Heart right ventricle (tissue), 16 donors: ENCODE measurements around the gene IL6ST. TPM values are rescaled to one million over a fixed set of nuclear protein-coding genes. Genes with fewer than 3 reads are reported as not detected.

ENCODE experiments used
- ATAC-seq, 8 donors: fragments of 200-7000 bp; cut with Tn5 transposase; one replicate each; pipeline ENCODE4 v1.9.1; 2020; ENCODE audit warnings: mild to moderate bottlenecking in 8 of 8, moderate library complexity in 8 of 8, moderate number of reproducible peaks in 1 of 8
- DNase-seq, 2 donors: peaks; one replicate each; pipeline ENCODE4 v3.0.0-alpha.2; 2020
- H3K27ac ChIP-seq, 10 donors: fragments of 200-600 bp; sonication (generic) in 2 of 10; one replicate each; pipeline versions ENCODE4 v1.5.0 to v1.8.0; 2020 to 2022; ENCODE audit warnings: mild to moderate bottlenecking in 3 of 10
- H3K27me3 ChIP-seq, 7 donors: fragments of 200-600 bp; one replicate each; pipeline ENCODE4 v1.8.0; 2021 to 2022; ENCODE audit warnings: mild to moderate bottlenecking in 2 of 7
- H3K36me3 ChIP-seq, 9 donors: fragments of 200-600 bp; sonication (generic) in 1 of 9; one replicate each; pipeline versions ENCODE4 v1.5.0 to v1.8.0; 2020 to 2022; ENCODE audit warnings: mild to moderate bottlenecking in 2 of 9
- H3K4me1 ChIP-seq, 9 donors: fragments of 200-600 bp; sonication (generic) in 1 of 9; one replicate each; pipeline versions ENCODE4 v1.5.0 to v1.8.0; 2020 to 2022; ENCODE audit warnings: mild to moderate bottlenecking in 4 of 9
- H3K4me3 ChIP-seq, 10 donors: fragments of 200-600 bp; sonication (generic) in 2 of 10; one replicate each; pipeline versions ENCODE4 v1.5.0 to v1.8.0; 2020 to 2022; ENCODE audit warnings: mild to moderate bottlenecking in 7 of 10, moderate library complexity in 2 of 10
- H3K9me3 ChIP-seq, 11 donors: fragments of 200-600 bp in 10 of 11; sonication (generic) in 2 of 11; one replicate each; pipeline versions ENCODE4 v1.5.0 to v1.8.0; 2013 to 2022; ENCODE audit warnings: mild to moderate bottlenecking in 2 of 11, control low read depth in 1 of 11, moderate library complexity in 1 of 11
- CTCF ChIP-seq, 9 donors: fragments of 200-600 bp; sonication (generic) in 2 of 9; IDR thresholded peaks; one replicate each; pipeline versions ENCODE4 v1.5.0 to v1.8.0; 2021 to 2022; ENCODE audit warnings: antibody characterized with exemption in 9 of 9, mild to moderate bottlenecking in 5 of 9, moderate library complexity in 1 of 9
- WGBS, 2 donors: extraction: QIAGEN DNeasy Blood & Tissue Kit; methylation state at CpG; one replicate each; pipeline ENCODE4 v1.1.7; 2013; ENCODE audit warnings: inconsistent platforms in 1 of 2; 5-methylcytosine and 5-hydroxymethylcytosine counted together
- intact Hi-C, 10 donors: fragments of 100-400 bp; cut with DNase I; formaldehyde crosslinking; loops; one replicate each; pipeline versions ENCODE4 v1.11.1 to v1.14.2; 2022
- polyA plus RNA-seq, 2 donors: library from polyadenylated mRNA; stranded (reverse); fragments of 200-250 nt; gene quantifications; one replicate each; pipeline ENCODE4 v1.2.3, GENCODE V29; 2013
- total RNA-seq, 10 donors: library from RNA; stranded (reverse); fragmentation: NEBNext Ultra II Directional in 3 of 10; extraction: Animal tissue kit (Norgen Biotek cat#: 25700) in 3 of 10; gene quantifications; one replicate each; pipeline versions ENCODE4 v1.2.1 to v1.2.4, GENCODE V29; 2021 to 2023
- donor health status: Arrhythmogenic right ventricular cardiomyopathy.
- donor health status: ischemic (EF 13 %, LVEDD 7.1; RV severe dilation, severe dysfunction).
- donor health status: healthy with polysubstance abuse.
- donor health status: DM: no; HTN: yes; CAD: no.
- donor health status: DM: no; HTN: no; CAD: no.
- donor health status: ischemic (EF 25% LVEDD 6.9; RV normal size, moderate dysfunction).
- donor health status: ischemic (EF 25% LVEDD 5.7; RV mildly dilated, moderate dysfunction).
- donor health status: healthy.
- donor health status: DM: yes; HTN: yes; CAD: no.
- donor health status: Ischemic cardiomyopathy.
- donor health status: ischemic (EF 35%, LVEDD 5.7; RV mildly dilated, moderate dysfunction).
- donor health status: nonischemic (EF 11% LVEDD 7.7; RV severe dilation, severe dysfunction).
- donor health status: DM: yes; HTN: yes; CAD: no.
- donor health status: PGD.
- donor health status: ischemic (EF 29% LVEDD 5.4; RV normal size, mild dysfunction).
- donor health status: nonischemic (EF 23%, LVEDD 6.1; RV moderate dilation, normal function).

The IL6ST gene
- total and polyA plus RNA-seq, 12 donors, result 23.7 to 190 (median 134) TPM

GRCh38 chr5:55923177-55923771, 71.5 kb downstream of the IL6ST start:
- peak overlapping the region in 9 of 10 donors; percentile 20 to 60 (median 48) for H3K4me3 ChIP-seq
- intact Hi-C loops, result loop anchor here in 2 of 10 donors (10.0 kb wide), 1 partner anchor 208 kb away; the partner anchor contains the start of gene SLC38A9 (in 2 of the 2)
- H3K9me3 ChIP-seq, result no peaks in the 10 kb centered on the region
- DNase-seq, result peak in 1 of 2 donors; percentile 23
- peak overlapping the region in 8 of 10 donors; percentile 18 to 82 (median 64) for H3K27ac ChIP-seq
- no peaks in the 10 kb centered on the region for H3K27me3 ChIP-seq
- ATAC-seq, result peak; percentile 37 to 86 (median 64)
- H3K4me1 ChIP-seq, result peaks cover 0 to 30% (median 0%) of the 10 kb centered on the region in 9 donors
- no peak for TF ChIP-seq CTCF (IDR thresholded peaks at IDR 0.05)
- H3K36me3 ChIP-seq, result no peaks in the 10 kb centered on the region
- WGBS, 2 donors, result 38 to 40% methylated on average over 17 of the region's 17 CpGs

- DNase-seq, result no peak
- no peak overlapping the region for H3K27ac ChIP-seq
- H3K27me3 ChIP-seq, result no peaks in the 10 kb centered on the region
- no peak overlapping the region for H3K4me3 ChIP-seq
- H3K36me3 ChIP-seq, result no peaks in the 10 kb centered on the region
- intact Hi-C loops, result loop anchor here in 2 of 10 donors (10.0 kb wide), 1 partner anchor 207 kb away; the partner anchor contains the start of gene SLC38A9 (in 2 of the 2)
- no peak for TF ChIP-seq CTCF (IDR thresholded peaks at IDR 0.05)
- peaks cover 0 to 30% (median 0%) of the 10 kb centered on the region in 9 donors for H3K4me1 ChIP-seq
- no peaks in the 10 kb centered on the region for H3K9me3 ChIP-seq
- ATAC-seq, result no peak
- 92 to 98% methylated on average over 4 of the region's 4 CpGs for WGBS, 2 donors
Observed at GRCh38 chr5:55921617-55922016, 73.1 kb downstream of the IL6ST start.

GRCh38 chr5:55920784-55921183, 74.0 kb downstream of the IL6ST start:
- Histone ChIP-seq H3K36me3 (no peaks in the 10 kb centered on the region), H3K4me1 (peaks cover 0 to 30% (median 0%) of the 10 kb centered on the region in 9 donors), H3K4me3 (no peak overlapping the region), H3K27me3 (no peaks in the 10 kb centered on the region), H3K27ac (no peak overlapping the region), H3K9me3 (no peaks in the 10 kb centered on the region)
- peak in 3 of 9 donors; percentile 6 to 22 (median 17) for TF ChIP-seq CTCF (IDR thresholded peaks at IDR 0.05)
- 69% methylated on average over 5 of the region's 5 CpGs for WGBS, 2 donors
- intact Hi-C loops, result loop anchor here in 2 of 10 donors (10.0 kb wide), 1 partner anchor 206 kb away; the partner anchor contains the start of gene SLC38A9 (in 2 of the 2)
- DNase-seq (no peak), ATAC-seq (no peak)

GRCh38 chr5:55919625-55920024, 75.1 kb downstream of the IL6ST start:
- no peak for DNase-seq
- 75 to 81% methylated on average over 3 of the region's 3 CpGs for WGBS, 2 donors
- H3K27me3 ChIP-seq, result no peaks in the 10 kb centered on the region
- H3K9me3 ChIP-seq, result no peaks in the 10 kb centered on the region
- peaks cover 0 to 27% (median 0%) of the 10 kb centered on the region in 9 donors for H3K4me1 ChIP-seq
- no peak overlapping the region for H3K27ac ChIP-seq
- no peak for TF ChIP-seq CTCF (IDR thresholded peaks at IDR 0.05)
- intact Hi-C loops, result loop anchor here in 4 of 10 donors (10.0 kb wide), 2 partner anchors 195 to 205 kb away; partner anchors contain the start of gene SLC38A9 (in 3 of the 4)
- no peak for ATAC-seq
- no peaks in the 10 kb centered on the region for H3K36me3 ChIP-seq
- H3K4me3 ChIP-seq, result no peak overlapping the region
